GM21737 (cell line): ENCODE data around the gene COQ3.
"Not testable (repeated sequence)": the region's sequence is repeated elsewhere in the genome, so short reads cannot be mapped to it uniquely, and the experiment has no call there.

Experiments
- ATAC-seq: cut with Tn5 transposase; IDR thresholded peaks from one replicate; pipeline ENCODE4 v1.9.1; 2021; ENCODE audit warnings: mild to moderate bottlenecking, moderate library complexity; ENCODE audit not compliant: unreplicated experiment

COQ3 gene

GRCh38 chr6:99390896-99391295 lies 3.1 kb downstream of the COQ3 start:
- ATAC-seq: no peak

GRCh38 chr6:99384507-99384906 lies 9.5 kb downstream of the COQ3 start:
- ATAC-seq: no peak

GRCh38 chr6:99378636-99379035 lies 15.4 kb downstream of the COQ3 start:
- no peak for ATAC-seq

- no peak for ATAC-seq
Measured at GRCh38 chr6:99369533-99369932, 24.5 kb downstream of the COQ3 start.

- no peak for ATAC-seq
Measured at GRCh38 chr6:99366852-99367251, 27.1 kb downstream of the COQ3 start.

- no peak for ATAC-seq
Measured at GRCh38 chr6:99364026-99364425, 30.0 kb downstream of the COQ3 start.

- ATAC-seq: no peak
Measured at GRCh38 chr6:99362678-99363268, 31.2 kb downstream of the COQ3 start.

- ATAC-seq: no peak
Measured at GRCh38 chr6:99359800-99360199, 34.2 kb downstream of the COQ3 start.

- no peak for ATAC-seq
Measured at GRCh38 chr6:99356641-99357040, 37.4 kb downstream of the COQ3 start.

- ATAC-seq: no peak
Measured at GRCh38 chr6:99354983-99355382, 39.0 kb downstream of the COQ3 start.

GRCh38 chr6:99353126-99353525 lies 40.9 kb downstream of the COQ3 start:
- no peak for ATAC-seq

- no peak for ATAC-seq
Measured at GRCh38 chr6:99350573-99350972, 43.4 kb downstream of the COQ3 start.

GRCh38 chr6:99349171-99350141 lies 44.5 kb downstream of the COQ3 start, which contains the start of gene FAXC:
TSS of gene FAXC (minus strand) at chr6:99349674. CDS start at chr6:99349372, 302 bp downstream.
- ATAC-seq: peak; percentile 64

- no peak for ATAC-seq
Measured at GRCh38 chr6:99348288-99349170, 45.5 kb downstream of the COQ3 start.

- ATAC-seq: no peak
Measured at GRCh38 chr6:99347804-99348203, 46.2 kb downstream of the COQ3 start.

- no peak for ATAC-seq
Measured at GRCh38 chr6:99346595-99346994, 47.4 kb downstream of the COQ3 start.

GRCh38 chr6:99345164-99345563 lies 48.8 kb downstream of the COQ3 start:
- ATAC-seq: no peak

- no peak for ATAC-seq
Measured at GRCh38 chr6:99344289-99344688, 49.7 kb downstream of the COQ3 start.

GRCh38 chr6:99341862-99342455 lies 52.0 kb downstream of the COQ3 start:
- ATAC-seq: no peak

- no peak for ATAC-seq
Measured at GRCh38 chr6:99338188-99338587, 55.8 kb downstream of the COQ3 start.

GRCh38 chr6:99335298-99335697 lies 58.7 kb downstream of the COQ3 start:
- ATAC-seq: not testable (repeated sequence)
